SK-N-SH (cell line): ENCODE results near the gene FAF2.

Experiments
- EZH2phosphoT487 ChIP-seq: fragments of 200-600 bp; sonication (generic); IDR thresholded peaks from 2 replicates; pipeline ENCODE4 v1.6.1; 2017; ENCODE audit warnings: low read depth, mixed run types, mild to moderate bottlenecking, antibody characterized with exemption, moderate library complexity, borderline replicate concordance
- JUND ChIP-seq: IDR thresholded peaks from 2 replicates; pipeline ENCODE4 v1.4.0; 2012
- POLR2AphosphoS5 ChIP-seq: IDR thresholded peaks from 2 replicates; pipeline ENCODE4 v1.6.1; 2012; ENCODE audit warnings: low read depth, low read length
- RAD21 ChIP-seq: IDR thresholded peaks from 2 replicates; pipeline ENCODE4 v1.6.1; 2012; ENCODE audit warnings: mild to moderate bottlenecking, low read length
- RCOR1 ChIP-seq: fragments of 150-350 bp; IDR thresholded peaks from 2 replicates; pipeline ENCODE4 v1.6.1; 2017; ENCODE audit warnings: antibody characterized with exemption, low read length
- REST ChIP-seq: IDR thresholded peaks from 2 replicates; pipeline ENCODE4 v1.6.1; 2012; ENCODE audit warnings: mild to moderate bottlenecking, low read depth, low read length, moderate library complexity
- SMC3 ChIP-seq: IDR thresholded peaks from 2 replicates; pipeline ENCODE4 v1.6.1; 2012; ENCODE audit warnings: low read depth, low read length, improper control_type of control experiment
- TEAD4 ChIP-seq: IDR thresholded peaks from 2 replicates; pipeline ENCODE4 v1.4.0; 2012; ENCODE audit warnings: mild to moderate bottlenecking, borderline replicate concordance; ENCODE audit not compliant: insufficient read depth
- TF ChIP-seq, protein P1 (sequence below): IDR thresholded peaks from 2 replicates; pipeline ENCODE4 v1.4.0; 2012; ENCODE audit warnings: low read depth, borderline replicate concordance
- TF ChIP-seq, protein P2 (sequence below): fragments of 200-600 bp; sonication (generic); IDR thresholded peaks from 2 replicates; pipeline ENCODE4 v1.6.1; 2017; ENCODE audit warnings: antibody characterized with exemption, mild to moderate bottlenecking, moderate library complexity

- TF ChIP-seq RAD21 (no peak), POLR2AphosphoS5 (no peak), RCOR1 (no peak), REST (no peak), SMC3 (no peak), TEAD4 (no peak), EZH2phosphoT487 (no peak), JUND (no peak)
- TF ChIP-seq, protein P1, sequence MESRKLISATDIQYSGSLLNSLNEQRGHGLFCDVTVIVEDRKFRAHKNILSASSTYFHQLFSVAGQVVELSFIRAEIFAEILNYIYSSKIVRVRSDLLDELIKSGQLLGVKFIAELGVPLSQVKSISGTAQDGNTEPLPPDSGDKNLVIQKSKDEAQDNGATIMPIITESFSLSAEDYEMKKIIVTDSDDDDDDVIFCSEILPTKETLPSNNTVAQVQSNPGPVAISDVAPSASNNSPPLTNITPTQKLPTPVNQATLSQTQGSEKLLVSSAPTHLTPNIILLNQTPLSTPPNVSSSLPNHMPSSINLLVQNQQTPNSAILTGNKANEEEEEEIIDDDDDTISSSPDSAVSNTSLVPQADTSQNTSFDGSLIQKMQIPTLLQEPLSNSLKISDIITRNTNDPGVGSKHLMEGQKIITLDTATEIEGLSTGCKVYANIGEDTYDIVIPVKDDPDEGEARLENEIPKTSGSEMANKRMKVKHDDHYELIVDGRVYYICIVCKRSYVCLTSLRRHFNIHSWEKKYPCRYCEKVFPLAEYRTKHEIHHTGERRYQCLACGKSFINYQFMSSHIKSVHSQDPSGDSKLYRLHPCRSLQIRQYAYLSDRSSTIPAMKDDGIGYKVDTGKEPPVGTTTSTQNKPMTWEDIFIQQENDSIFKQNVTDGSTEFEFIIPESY = no peak
- TF ChIP-seq, protein P2, sequence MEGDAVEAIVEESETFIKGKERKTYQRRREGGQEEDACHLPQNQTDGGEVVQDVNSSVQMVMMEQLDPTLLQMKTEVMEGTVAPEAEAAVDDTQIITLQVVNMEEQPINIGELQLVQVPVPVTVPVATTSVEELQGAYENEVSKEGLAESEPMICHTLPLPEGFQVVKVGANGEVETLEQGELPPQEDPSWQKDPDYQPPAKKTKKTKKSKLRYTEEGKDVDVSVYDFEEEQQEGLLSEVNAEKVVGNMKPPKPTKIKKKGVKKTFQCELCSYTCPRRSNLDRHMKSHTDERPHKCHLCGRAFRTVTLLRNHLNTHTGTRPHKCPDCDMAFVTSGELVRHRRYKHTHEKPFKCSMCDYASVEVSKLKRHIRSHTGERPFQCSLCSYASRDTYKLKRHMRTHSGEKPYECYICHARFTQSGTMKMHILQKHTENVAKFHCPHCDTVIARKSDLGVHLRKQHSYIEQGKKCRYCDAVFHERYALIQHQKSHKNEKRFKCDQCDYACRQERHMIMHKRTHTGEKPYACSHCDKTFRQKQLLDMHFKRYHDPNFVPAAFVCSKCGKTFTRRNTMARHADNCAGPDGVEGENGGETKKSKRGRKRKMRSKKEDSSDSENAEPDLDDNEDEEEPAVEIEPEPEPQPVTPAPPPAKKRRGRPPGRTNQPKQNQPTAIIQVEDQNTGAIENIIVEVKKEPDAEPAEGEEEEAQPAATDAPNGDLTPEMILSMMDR = no peak
Observed at GRCh38 chr5:176491901-176492300, 43.7 kb downstream of the FAF2 start.
